HepG2 (cell line): ENCODE data around the gene CTNND1. TPM values are rescaled to one million over a fixed set of nuclear protein-coding genes. Genes with fewer than 3 reads are reported as not detected.

Experiments
- EED ChIP-seq: sonication (generic); formaldehyde crosslinking; IDR thresholded peaks from 2 replicates; pipeline ENCODE4 v1.5.0; 2020; ENCODE audit warnings: mild to moderate bottlenecking, missing genetic modification reagents
- HOMEZ ChIP-seq: IDR thresholded peaks from 2 replicates; pipeline ENCODE4 v1.6.1; 2016; ENCODE audit warnings: low read depth
- NFYC ChIP-seq: IDR thresholded peaks from 2 replicates; pipeline ENCODE4 v1.6.1; 2016; ENCODE audit warnings: missing genetic modification reagents, missing compliant biosample characterization
- TCF12 ChIP-seq, 2 experiments: fragments of 450-650 bp in 1 of 2; sonication (generic) in 1 of 2; formaldehyde crosslinking in 1 of 2; IDR thresholded peaks; 2 replicates each; pipeline versions ENCODE4 v1.6.1 to v1.8.0; 2017 to 2022; ENCODE audit warnings: antibody characterized with exemption in 1 of 2, mild to moderate bottlenecking in 1 of 2, missing genetic modification reagents in 1 of 2, moderate library complexity in 1 of 2
- ZBTB25 ChIP-seq: IDR thresholded peaks from 2 replicates; pipeline ENCODE4 v1.6.1; 2018; ENCODE audit warnings: missing genetic modification reagents
- ZNF383 ChIP-seq: sonication (generic); formaldehyde crosslinking; IDR thresholded peaks from 2 replicates; pipeline ENCODE4 v1.4.0; 2020; ENCODE audit warnings: missing genetic modification reagents, mild to moderate bottlenecking, borderline replicate concordance
- polyA plus RNA-seq, 8 experiments: library from polyadenylated mRNA; depleted of rRNA in 3 of 8; stranded (reverse) in 7 of 8; unstranded in 1 of 8; fragments of >200 nt; fragmentation: Illumina TruSeq in 4 of 8; extraction: Trizol in 4 of 8; gene quantifications; 2 replicates each; pipeline versions ENCODE4 v1.2.1 to v1.2.3, GENCODE V29; 2011 to 2016; ENCODE audit warnings: low read depth in 4 of 8, missing spikeins in 1 of 8, mixed read lengths in 1 of 8; ENCODE audit not compliant: insufficient read depth in 1 of 8
- total RNA-seq, 5 experiments: library from RNA; depleted of rRNA; stranded (reverse); fragments of >200 nt; fragmentation: Illumina TruSeq; extraction: Trizol; gene quantifications; 2 replicates each; pipeline ENCODE4 v1.2.3, GENCODE V29; 2016; ENCODE audit warnings: low read depth in 1 of 5
- TF ChIP-seq, protein P1 (sequence below): sonication (generic); formaldehyde crosslinking; IDR thresholded peaks from 2 replicates; pipeline ENCODE4 v1.9.0; 2021; ENCODE audit warnings: missing genetic modification reagents, borderline replicate concordance
- TF ChIP-seq, protein P2 (sequence below): sonication (generic); formaldehyde crosslinking; IDR thresholded peaks from 2 replicates; pipeline ENCODE4 v1.4.0; 2020; ENCODE audit warnings: missing genetic modification reagents, borderline replicate concordance

The CTNND1 gene
- total and polyA plus RNA-seq, 2 of the 13 experiments (the other 11 are each of a cell fraction or from before 2014, with no cell fraction given): 117 to 128 TPM

DNA sequence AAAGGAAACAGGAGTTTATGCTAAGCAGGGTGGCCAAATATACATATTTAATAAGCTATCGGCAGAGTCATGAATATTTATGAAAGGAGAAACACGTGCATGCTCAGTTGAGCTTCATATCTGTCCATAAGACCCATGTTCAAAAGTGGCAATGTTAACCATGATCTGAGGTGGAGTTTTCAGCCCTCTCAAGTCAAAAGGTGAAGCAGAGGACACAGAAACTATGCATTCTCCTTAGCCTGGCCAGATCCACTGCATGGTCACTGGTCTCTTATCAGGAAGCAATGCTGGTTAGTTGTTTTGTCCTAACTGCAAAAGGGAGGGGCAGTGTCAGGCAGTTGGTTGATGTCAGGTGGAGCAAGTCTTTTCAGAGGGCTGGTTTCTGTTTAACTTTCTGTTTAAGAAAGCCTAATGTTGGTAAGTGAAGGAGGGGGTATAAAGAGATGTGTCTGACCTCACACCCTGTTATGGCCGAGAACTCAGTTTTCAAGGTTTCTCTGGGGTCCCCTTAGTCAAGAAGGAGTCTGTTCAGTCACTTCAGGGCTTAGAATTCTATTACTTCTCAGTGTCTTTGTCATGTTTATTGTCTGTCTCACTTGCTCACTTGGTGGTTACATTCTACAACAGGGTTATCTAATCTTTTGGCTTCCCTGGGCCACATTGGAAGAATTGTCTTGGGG is 25.8 kb upstream of the CTNND1 start (continued):
- TF ChIP-seq TCF12 (IDR thresholded peaks at IDR 0.05) (no peak), TCF12 (CRISPR knock-in tag; IDR thresholded peaks at IDR 0.05) (no peak), ZBTB25 (CRISPR knock-in tag) (no peak), HOMEZ (CRISPR knock-in tag) (no peak), EED (CRISPR knock-in tag) (no peak), ZNF383 (CRISPR knock-in tag) (no peak), NFYC (CRISPR knock-in tag) (no peak)
- TF ChIP-seq, protein P1, sequence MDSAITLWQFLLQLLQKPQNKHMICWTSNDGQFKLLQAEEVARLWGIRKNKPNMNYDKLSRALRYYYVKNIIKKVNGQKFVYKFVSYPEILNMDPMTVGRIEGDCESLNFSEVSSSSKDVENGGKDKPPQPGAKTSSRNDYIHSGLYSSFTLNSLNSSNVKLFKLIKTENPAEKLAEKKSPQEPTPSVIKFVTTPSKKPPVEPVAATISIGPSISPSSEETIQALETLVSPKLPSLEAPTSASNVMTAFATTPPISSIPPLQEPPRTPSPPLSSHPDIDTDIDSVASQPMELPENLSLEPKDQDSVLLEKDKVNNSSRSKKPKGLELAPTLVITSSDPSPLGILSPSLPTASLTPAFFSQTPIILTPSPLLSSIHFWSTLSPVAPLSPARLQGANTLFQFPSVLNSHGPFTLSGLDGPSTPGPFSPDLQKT (CRISPR knock-in tag): no peak
- TF ChIP-seq, protein P2, sequence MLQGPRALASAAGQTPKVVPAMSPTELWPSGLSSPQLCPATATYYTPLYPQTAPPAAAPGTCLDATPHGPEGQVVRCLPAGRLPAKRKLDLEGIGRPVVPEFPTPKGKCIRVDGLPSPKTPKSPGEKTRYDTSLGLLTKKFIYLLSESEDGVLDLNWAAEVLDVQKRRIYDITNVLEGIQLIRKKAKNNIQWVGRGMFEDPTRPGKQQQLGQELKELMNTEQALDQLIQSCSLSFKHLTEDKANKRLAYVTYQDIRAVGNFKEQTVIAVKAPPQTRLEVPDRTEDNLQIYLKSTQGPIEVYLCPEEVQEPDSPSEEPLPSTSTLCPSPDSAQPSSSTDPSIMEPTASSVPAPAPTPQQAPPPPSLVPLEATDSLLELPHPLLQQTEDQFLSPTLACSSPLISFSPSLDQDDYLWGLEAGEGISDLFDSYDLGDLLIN (CRISPR knock-in tag): no peak
